HCT116 (cell line): Measurements from ENCODE around the gene SNTG2.

Source experiments
- ATF3 ChIP-seq: IDR thresholded peaks from 2 replicates; pipeline ENCODE4 v1.6.1; 2012
- JUND ChIP-seq: IDR thresholded peaks from 2 replicates; pipeline ENCODE4 v1.6.1; 2012

GRCh38 chr2:1166976-1167375, 216.3 kb downstream of the SNTG2 start:
- TF ChIP-seq JUND: no peak
- TF ChIP-seq ATF3: no peak
